HG03558 (cell line): ENCODE results near the gene CYP2W1.

Source experiments
- ATAC-seq: cut with Tn5 transposase; IDR thresholded peaks from one replicate; pipeline ENCODE4 v1.9.1; 2021; ENCODE audit warnings: moderate number of reproducible peaks; ENCODE audit not compliant: unreplicated experiment; ENCODE audit errors: extremely low read depth

CYP2W1 gene

DNA sequence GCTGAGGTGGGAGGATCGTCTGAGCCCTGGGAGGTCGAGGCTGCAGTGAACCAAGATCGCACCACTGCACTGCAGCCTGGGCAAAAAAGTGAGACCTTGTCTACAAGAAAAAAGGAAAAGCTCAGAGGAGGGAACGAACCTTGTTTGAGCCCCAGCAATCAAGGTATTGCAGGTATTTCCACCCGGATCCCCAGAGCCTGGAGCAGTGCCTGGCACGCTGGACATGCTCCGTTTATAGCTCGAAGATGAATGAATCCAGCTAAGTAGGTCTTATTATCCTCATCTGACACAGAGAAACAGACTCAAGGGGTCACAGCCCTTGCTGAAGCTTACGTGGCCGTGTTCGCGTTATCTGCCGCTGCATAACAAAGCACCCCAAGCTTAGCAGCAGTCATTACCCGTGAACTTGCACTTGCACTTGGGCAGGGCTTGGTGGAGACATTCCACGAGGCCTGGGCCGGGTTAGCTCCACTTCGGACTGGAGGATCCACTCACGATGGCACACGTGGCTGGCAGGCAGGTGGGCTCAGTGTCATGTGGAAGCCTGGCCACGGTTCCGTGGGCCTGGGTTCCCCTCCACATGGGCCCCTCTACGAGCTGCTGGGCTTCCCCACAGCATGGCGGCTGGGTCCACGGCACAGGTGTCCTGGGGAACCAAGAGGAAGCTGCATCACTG lies 4.4 kb upstream of the CYP2W1 start:
- no peak for ATAC-seq

- no peak for ATAC-seq
These were observed 3.8 kb upstream of the CYP2W1 start for GRCh38 chr7:979151-979550.

GRCh38 chr7:979886-980571 lies 3.0 kb upstream of the CYP2W1 start:
- ATAC-seq: no peak

DNA sequence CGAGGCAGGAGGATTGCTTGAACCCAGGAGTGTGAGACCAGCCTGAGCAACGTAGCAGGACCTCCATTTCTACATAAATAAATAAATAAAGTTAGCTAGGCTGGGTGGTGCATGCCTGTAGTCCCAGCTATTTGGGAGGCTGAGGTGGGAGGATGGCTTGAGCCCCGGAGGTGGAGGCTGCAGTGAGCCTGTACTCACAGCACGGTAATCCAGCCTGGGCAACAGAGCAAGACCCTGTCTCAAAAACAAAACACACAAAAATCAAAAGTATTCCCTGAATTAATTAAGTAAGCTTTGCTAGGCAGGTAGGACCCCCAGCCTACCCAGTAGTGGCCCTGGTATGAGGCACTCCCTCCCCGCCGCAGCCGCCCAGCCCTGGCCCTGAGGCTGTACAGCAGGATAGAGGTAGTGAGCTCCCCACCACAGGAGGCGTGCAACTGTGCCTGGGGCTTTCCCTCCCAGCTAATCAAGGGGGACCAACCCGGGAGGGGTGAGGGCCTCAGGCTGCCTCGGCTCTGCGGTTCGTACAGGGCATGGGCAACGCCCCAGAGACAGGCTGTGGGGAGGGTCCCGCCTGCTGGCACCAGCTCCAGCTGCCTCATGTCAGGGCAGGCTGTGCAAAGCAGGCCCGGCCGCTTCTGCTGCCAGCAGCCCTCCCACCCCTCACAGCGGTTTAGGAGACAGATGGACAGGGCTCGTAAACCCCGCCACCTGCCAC lies 1.0 kb upstream of the CYP2W1 start:
- ATAC-seq: no peak

GRCh38 chr7:982511-983003 lies 424 bp upstream of the CYP2W1 start:
- ATAC-seq: no peak

- no peak for ATAC-seq
These were observed 663 bp downstream of the CYP2W1 start for GRCh38 chr7:983616-984071.

GRCh38 chr7:984361-985126 lies 1.6 kb downstream of the CYP2W1 start:
- no peak for ATAC-seq

- ATAC-seq: no peak
These were observed 2.1 kb downstream of the CYP2W1 start for GRCh38 chr7:985127-985416.

DNA sequence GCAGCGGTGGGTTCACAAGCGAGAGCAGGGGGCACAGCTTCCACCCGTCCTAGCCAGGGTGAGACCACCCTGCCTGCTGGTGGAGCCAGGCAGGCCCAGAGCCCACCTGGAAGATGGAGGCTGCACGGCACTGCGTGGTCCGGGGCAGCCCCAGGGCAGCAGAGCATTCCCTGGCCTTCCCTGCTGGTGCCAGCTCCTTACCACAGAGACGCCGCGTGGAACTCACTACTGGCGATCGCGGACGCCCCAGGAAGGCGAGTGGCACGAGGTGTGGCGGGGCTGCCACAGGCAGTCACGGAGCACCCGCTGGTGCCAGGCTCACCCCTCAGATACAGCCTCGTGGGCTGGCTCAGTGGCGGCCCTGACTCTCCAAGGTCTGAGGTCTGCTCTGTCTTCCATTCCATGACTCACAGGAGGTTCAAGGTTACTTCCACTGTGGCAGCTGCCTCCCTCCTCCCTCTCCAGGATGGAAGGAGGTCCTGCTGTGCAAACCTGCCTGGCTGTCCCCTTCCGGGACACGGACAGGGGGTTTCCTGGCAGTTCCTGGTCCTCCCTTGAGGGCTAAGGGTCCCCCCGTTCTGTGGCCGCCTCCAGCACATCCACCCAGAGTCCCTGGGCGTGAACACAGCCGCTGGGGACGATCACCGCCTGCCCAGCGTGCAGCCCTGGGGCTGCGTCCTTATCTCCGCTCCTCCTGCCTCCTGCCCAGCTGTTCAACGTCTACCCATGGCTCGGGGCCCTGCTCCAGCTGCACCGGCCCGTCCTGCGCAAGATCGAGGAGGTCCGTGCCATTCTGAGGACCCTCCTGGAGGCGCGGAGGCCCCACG lies 3.1 kb downstream of the CYP2W1 start:
- no peak for ATAC-seq

DNA sequence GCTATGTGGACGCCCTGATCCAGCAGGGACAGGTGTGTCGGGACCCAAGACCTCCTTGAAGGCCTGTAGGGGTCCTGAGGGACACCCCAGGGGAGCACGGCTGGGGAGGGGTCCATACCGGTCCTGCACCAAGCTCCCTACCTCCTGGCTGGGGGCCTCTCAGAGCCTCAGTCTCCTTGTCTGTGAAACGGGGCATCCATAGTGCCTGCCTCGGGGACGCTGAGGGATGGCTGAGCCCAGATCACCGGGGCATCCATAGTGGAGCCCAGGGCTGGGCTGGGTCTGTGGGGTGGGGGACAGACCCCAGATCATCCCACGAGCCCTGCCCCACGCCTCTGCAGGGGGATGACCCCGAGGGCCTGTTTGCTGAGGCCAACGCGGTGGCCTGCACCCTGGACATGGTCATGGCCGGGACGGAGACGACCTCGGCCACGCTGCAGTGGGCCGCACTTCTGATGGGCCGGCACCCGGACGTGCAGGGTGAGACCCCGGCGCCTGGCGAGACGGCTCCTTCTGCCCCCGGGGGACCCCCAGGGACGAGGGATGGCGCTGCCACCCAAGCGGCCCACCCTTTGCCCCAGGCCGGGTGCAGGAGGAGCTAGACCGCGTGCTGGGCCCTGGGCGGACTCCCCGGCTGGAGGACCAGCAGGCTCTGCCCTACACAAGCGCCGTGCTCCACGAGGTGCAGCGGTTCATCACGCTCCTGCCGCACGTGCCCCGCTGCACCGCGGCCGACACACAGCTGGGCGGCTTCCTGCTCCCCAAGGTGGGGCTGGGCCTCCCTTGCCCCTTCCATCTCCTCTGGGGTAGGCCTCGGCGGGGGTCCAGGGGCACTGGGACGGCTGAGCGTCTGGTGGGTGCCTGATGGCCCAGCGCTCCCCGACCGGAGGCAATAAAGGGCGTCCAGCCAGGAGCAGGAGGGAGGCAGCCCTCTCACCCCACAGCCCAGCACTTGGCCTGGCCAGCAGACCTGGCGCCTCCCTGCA lies 4.1 kb downstream of the CYP2W1 start:
- no peak for ATAC-seq

GRCh38 chr7:987909-988308 lies 4.9 kb downstream of the CYP2W1 start:
- no peak for ATAC-seq

DNA sequence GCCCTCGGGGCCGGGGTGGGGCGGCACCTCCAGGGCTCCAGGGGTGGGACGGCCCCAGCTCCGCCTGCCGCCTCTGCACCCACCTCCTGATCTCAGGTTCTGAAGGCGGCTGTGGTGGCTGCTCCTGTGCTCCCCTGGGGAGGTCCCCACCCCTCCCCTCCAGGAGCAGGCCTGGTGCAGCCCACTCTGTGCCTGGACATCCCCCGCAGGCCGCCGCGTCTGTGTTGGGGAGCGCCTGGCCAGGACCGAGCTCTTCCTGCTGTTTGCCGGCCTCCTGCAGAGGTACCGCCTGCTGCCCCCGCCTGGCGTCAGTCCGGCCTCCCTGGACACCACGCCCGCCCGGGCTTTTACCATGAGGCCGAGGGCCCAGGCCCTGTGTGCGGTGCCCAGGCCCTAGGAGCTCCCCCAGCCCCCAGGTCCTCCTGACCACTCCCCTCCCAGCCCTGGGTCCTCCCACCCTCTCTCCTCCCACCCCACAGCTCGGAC lies 5.5 kb downstream of the CYP2W1 start:
- ATAC-seq: no peak

GRCh38 chr7:988963-989529 lies 6.1 kb downstream of the CYP2W1 start:
- ATAC-seq: no peak

DNA sequence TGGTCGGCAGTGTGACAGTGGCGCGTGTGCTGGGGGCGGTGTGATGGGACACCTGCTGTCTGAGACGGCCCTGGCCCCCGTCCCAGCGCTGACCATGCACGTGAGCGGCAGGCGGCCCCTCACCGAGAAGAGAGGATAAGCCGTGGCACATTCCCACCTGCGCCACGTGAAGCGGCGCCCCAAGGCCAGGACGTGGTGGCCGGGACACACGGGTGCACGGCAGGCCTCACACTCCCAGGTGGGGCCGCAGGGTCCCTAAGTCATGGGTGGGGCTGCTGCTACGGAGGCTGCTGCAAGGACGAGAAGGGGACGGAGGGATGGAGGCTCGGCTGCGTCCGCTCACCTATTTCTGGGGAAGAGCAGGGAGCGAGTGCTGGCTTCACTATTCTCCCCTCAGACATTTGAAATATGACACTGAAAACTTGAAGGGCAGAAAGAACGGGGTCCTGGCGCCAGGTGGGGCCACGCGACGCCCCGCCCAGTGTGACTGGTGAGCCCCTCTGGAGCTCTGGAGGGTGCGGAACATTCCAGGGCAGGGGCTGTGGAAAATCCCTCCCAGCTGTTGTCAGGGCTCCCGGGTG lies 7.5 kb downstream of the CYP2W1 start:
- ATAC-seq: no peak

DNA sequence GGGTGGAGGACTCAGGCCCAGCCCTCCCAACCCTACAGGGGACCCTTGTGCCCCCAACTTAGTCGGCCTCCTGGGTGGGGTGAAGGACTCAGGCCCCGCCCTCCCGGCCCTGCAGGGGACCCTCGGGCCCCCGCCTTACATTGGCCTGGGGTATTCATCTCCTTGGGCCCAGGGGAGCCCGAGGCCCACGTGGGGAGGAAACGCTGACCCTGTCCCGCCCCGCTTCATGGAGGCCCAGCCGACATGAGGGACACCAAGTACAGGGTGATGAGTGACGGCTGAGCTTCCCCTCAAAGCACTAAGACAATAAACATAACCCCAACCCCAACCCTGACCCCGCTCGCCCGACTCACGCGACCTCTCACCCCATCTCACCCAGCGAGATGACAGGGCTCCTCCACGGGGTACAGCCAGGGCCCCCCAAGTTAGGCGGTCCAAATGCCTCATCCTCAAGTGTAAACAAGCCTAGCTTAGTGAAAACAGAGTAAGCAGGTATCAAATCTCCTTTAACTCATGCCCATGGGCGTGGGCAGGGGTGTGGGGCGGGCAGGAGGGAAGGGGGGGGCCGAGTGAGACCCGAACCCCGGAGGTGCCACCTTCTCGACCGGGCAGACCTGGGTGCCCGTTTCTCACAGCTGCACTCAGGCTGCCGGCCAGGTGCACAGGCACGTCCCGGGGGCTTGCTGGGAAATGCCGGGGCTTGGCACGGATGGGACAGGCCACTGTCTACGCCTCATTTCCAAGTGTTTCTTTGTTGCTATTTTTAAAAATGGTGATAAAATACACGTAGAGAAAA lies 8.2 kb downstream of the CYP2W1 start:
- ATAC-seq: no peak

GRCh38 chr7:991729-992656 lies 9.0 kb downstream of the CYP2W1 start:
- ATAC-seq: no peak
